Stimulated activated CD8-positive, alpha-beta memory T cell treated with anti-CD3 and anti-CD28 coated beads, Interleukin-2, amount 100 ng/mL, for 1 hour (primary cell): Measurements from ENCODE around the gene ADAT3.

Experiments used
- DNase-seq, 2 donors: peaks; one replicate each; pipeline ENCODE4 v3.0.0-alpha.2; 2020; ENCODE audit warnings: low read depth in 2 of 2

ADAT3 gene

DNA sequence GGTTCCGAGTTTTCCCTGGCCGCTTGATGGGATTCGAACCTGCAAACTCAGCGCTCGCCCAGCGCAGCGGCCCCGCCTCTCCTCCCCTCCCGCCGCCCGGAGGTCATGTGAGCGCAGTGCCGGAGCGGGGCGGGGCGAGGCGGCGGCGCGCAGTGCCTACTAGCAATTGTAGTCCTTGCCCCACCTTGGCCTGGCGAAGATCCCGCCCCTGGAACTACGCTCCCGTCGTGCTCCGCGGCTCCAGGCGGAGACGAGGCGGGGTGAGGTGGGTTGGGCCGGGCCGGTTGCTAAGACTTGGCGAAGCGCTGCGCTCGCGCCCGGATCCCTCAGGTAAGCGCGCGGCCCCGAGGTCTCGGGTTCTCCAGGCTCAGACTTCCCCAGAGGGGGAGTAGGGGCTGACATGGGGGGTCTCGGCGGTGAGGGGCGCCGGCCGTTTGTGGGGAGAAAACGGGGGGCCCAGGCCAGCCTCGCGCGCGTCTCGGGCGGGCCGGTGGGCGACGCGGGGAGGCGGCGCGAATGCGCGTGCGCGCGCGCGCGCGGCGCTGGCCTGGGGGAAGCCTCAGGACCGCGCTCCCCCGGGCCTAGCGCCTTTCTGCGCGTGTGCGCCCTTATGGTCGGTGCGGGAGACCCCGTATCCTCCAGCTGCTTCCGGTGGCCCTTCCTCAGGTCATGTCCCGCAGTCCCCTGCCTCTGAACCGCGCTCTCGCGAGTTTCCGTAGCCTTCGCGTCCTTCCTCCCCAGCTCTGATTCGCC is at the start of gene ADAT3, which contains the start of gene SCAMP4:
ADAT3 (plus strand) TSS at position 290 of the 753 bp plus-strand sequence. CDS start 6,649 bp downstream, outside the sequence.
SCAMP4 (plus strand) TSS at position 290 of the 753 bp plus-strand sequence. CDS start 9,621 bp downstream, outside the sequence.
- DNase-seq = peak; percentile 95 to 97

DNA sequence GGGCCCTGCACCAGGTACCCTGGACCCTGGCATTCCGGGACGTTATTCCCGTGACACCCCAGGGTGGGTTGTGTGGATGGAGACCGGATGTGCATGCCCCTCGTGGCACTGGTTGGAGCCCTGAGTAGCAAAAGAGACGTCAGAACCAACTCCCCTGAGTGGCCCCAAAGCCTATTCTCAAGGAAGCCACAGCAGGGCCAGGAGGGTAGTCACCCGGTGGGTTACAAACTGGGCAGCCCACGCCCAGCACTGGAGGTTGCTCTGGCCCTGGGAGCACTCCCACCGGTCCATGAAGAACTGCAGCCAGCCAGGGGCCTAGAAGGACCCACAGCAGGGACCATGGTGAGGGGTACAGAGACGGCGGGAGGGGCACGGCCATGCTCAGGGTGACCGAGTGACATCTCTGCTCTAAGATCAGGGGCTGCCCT is 49.4 kb upstream of the ADAT3 start:
- DNase-seq = no peak

DNA sequence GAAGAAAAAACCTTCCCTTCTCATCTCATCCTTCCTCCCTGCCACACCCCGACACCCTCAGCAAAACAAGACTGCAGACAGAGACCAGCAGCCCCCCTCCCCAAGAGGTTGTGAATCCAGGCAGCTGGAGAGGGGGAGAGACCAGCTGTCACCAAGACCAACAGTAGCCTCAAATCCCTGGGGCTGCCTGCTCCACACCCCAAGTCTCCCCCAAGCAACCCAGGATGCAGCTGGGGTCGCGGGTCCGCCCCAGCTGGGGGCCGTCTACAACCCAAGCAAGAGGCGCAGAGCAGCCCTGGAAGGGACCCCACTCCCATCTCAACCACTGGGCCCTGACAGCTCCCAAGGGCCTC is 48.9 kb upstream of the ADAT3 start:
- no peak for DNase-seq

DNA sequence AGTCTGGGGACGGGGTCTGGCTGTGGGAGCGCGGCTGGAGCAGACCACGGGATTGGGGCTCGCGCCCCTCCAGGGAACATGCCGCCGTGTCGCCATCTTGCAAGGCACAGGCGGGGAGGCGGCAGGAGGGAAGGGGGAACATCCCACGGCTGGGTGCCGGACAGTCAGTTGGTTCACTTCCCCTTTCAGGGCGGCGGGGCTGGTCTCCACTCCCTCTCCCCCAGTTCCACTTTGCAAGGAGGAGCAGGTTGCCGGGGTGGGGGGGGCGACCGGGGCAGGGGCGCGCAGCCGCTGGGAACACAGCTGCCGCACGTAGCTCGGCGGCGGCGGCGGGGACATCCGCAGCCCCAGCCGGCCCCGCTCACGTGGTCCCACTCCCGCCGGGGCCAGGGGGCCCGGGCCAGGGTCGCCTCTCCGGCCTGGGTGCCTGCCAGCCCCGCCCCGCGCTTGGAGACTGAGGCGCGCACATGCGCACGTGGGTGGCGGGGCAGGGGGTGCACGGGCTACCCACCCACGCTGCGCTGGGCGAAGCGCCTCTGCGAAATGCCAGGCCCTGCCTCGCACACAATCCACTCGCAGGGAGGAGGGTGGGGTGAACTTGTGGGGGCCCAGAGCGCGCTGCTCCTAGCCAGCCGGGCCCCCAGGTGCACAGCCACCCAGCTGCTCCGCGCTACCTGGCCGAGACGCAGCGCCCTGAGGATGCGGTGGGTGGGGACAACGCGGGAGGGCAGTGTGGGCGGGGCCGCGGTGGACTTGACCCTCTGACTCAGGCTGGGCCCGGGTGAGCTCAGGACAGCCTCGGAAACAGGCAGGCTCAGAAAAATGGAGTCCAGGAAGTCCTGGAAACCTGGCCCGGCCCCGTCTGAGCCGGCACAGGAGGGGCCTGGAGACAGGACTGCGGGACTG is 48.2 kb upstream of the ADAT3 start:
- no peak for DNase-seq

DNA sequence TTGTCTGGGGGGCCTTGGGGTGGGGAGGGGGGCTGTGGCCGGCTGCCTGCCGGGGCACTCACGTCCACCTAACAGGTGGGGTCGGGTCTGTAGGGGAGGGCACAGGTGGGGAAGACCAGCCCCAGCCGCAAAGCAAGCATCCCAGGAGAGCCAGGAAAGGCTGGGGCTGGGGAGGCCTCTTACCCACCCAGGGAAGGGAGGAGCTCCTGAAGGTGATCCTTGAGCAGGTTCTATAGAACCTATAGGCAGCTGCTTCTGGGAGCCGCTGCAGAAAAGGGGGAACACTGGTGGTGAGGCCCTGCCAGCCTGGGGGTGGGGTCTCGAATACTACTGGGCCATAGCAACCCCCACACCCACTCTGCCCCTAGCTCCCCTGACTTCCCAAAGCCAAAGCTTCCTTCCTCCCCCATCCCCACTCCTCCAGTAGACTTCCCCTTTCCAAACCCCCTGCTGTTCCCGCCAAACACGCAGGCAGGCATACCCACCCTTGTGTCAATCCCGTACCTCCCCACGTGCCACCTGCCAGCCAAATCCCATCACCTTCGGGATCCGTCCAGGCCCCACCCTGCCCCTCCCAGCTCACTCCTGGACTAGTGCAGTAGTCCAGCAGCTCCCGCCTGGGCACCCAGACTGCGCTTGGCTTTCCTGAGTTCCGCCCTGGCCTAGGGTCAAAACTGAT is 47.4 kb upstream of the ADAT3 start:
- no peak for DNase-seq

DNA sequence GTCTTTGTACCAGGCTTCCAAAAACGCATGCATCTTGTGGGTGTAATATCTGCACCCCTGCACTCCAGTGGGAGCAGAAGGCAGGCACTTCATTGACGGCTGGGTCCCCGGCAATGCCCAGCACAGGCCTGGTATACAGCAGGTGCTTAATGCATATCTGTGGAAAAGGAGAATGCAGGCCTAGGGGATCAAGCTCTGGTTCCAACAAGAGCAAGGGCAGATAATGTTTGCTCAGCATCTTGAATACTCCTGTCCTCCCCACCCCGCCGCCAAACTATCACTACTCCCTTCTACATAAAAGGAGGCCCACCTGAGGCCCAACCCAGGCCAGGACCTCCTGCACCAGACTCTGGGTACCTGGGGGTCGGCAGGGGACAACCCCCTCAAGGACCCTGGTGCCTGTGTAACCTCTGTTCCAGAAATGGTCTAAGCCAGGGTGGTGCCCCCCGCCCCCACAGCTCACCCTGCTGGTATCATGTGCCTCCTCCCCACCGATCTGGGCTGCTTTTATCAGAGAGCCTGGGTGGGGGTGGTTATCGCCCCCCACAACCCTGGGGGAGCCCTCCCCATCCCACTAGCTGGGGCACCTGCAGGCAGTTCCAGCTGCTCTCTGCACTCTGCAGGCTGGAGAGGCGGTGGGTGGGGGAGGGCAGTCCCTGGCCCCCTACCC is 46.7 kb upstream of the ADAT3 start:
- DNase-seq = no peak

DNA sequence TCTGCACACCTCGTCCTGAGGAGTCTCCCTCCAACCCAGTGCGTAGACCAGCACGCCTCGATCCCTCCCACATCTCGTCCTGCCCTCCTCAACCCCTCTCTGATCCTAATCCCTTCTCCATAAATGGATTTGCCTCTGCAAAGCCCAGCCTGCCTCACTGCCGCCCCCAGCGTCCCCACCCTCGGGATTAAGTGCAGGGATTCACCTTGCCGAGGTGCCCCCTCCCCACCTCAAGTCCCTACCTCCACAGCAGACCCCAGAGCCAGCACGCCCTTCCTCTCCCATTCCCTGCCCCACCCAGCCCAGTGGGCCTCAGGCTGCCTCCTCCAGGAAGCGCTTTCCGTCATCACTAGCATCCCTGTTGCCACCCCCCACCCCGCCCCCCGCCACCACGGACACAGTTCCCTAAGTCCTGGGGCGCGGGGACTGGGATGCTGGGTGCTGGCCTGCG is 45.8 kb upstream of the ADAT3 start:
- DNase-seq = no peak

DNA sequence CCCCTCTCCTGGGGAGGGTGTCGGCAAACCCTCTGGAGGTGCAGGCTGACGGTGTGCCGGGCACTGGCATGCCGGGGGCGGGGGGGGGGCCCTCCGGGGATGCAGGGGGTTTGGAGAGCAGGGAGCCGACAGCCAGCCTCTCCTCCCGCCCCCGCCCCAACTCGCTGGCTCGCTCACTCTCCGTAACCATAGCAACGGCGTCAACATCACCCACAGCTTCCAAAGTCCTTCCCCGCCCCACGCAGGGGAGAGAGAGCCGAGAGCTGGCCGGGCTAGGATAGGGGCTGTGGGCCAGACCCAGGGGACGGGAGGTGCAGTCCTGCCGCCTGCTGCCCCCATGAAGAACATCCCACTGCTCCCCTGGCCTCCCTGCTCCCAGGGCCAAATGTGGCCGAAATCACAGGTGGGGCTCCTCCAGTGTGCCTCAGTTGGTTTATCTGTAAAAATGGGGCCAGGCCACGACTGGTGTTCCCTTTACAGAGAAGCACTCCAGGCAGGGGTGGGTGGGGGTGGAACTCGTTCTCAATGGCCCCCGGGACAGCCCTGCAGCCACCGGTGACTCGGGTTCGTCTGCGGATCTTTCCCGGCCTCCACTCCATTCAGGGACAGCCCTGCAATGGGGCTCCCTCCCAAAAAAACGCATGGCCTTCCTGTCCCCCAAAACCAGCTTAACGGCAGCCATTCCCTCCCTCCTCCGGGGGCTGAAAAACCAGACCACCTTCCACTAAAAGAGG is 45.0 kb upstream of the ADAT3 start:
- no peak for DNase-seq

DNA sequence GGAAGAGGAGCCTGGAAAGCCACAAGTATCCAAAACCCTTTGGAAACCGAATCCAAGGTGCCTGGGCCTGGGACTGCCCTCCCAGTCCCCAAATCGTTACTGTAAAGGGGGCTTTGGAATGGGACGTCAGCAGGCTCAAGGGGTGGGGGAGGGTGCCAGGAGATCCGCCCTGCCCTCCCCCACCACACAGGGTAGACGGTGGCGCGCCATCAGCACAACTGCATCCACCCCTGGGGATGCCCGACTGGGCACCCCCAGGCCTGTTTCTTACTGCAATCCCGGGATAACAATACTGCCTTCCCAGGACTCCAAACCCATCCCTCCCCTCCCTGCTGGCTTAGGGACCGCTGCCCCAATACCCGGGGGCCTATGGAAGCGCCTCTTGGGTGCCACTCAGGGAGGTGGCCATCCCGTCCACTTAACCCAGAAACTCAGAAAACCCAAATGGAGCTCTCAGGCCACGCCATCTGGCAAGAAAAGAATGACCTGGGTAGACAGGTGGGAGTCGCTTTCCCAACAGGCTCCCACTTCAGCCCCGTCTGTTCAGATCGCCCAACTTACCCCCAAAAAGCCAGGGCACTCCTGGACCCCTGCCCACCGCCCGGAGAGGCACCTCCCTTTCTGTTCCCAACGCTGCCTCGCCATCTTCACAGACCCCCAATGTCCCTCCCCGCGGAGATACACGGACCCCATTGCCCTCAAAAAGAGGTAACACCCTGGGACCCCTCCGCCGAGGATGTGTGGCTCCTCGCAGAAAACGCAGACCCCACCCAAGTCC is 44.2 kb upstream of the ADAT3 start:
- DNase-seq = no peak

DNA sequence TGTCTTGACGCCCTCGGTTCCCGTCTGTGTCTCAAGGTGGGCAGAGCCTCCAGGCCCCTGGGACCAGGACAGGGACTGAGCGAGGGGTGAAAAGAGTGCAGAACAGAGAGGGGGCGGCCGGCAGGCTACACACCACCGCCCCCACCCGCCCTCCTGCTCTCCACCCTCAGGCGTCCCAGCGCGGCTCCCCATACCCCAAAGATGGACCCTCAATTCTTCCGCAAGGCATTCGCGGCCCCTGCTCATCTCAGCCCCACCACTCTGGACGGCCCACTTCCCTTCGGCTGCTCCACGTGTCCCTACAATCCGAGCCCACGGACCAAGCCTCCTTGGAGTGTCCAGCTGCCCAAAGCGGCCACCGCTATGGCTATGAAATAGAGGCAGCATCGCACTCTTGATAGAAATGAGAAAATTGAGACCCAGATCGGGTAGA is 43.6 kb upstream of the ADAT3 start:
- DNase-seq = no peak

DNA sequence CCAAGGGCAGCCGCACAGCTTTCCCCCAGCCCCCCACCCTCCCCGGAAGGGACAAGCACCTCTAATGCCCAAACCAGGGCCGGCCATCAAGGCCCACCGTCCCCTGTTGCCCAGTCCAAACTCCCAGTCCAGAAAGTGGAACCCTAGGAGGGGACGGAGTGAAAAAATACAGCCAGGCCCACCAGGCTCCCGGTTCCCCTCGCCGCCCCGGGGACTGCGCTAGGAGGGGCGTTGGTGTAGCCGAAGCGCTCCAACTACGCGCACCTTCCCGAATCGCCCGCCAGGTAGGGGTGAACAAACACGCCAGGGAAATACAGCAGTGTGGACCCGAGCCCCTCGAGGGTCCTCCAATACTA is 43.2 kb upstream of the ADAT3 start:
- no peak for DNase-seq

DNA sequence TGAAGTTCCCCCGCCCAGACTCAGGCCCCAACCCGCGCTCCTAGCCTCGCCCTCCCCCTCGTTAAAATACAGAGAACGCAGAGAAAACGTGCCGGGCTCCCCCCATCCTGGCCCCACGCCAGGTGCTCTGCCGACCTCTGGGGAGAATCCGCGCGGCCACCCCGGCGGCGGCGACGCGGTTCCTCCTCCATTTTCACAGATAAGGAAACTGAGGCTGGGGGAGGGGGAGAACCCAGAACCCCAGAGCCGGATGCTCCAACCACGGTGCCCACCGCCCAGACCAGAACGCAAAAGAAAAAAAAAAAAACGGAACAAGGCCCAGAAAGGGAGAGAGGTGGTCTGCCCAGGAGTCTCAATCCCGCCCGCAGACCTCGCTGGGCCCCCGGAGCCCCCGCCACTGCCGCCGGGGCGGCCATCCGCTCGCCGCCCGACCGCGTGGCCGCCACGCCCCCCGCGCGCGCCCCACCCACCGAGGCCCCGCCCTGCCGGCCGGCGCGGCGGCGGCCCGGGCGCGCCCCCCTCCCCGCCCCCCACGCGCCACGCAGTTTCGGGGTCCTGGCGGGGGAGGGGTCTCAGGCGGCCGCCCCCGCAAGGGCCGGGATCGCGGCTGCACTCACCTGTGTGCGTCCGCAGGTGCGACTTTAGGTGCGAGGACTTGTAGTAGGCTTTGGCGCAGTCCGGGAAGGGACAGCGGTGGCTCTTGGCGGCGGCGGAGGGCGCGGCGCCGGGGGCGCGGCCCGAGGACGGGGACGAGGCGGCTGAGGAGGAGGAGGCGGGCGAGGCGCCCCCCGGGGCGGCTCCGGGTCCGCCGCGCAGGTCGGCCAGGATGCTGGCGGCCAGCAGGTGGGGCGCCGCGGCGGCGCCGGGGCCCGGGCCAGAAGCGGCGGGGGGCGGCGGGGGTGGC is 42.5 kb upstream of the ADAT3 start:
- no peak for DNase-seq

DNA sequence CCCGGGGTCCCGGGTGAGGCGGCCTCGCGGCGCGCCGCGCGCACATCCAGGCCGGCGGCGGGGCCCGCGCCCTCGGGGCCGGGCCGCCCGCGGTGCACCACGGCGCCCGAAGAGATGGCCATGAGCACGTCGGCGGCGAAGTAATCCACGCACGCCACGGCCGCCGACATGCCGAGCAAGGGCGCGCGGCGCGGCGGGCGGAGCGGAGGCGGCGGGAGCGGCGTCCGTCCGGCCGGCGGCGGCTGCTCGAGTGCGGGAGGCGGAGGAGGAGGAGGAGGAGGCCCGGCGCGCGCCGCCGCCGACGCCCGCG is 41.9 kb upstream of the ADAT3 start, which contains the start of gene KLF16:
KLF16 (minus strand) TSS at position 252 of the 310 bp plus-strand sequence; CDS start at position 170, 82 bp downstream.
- DNase-seq = no peak

DNA sequence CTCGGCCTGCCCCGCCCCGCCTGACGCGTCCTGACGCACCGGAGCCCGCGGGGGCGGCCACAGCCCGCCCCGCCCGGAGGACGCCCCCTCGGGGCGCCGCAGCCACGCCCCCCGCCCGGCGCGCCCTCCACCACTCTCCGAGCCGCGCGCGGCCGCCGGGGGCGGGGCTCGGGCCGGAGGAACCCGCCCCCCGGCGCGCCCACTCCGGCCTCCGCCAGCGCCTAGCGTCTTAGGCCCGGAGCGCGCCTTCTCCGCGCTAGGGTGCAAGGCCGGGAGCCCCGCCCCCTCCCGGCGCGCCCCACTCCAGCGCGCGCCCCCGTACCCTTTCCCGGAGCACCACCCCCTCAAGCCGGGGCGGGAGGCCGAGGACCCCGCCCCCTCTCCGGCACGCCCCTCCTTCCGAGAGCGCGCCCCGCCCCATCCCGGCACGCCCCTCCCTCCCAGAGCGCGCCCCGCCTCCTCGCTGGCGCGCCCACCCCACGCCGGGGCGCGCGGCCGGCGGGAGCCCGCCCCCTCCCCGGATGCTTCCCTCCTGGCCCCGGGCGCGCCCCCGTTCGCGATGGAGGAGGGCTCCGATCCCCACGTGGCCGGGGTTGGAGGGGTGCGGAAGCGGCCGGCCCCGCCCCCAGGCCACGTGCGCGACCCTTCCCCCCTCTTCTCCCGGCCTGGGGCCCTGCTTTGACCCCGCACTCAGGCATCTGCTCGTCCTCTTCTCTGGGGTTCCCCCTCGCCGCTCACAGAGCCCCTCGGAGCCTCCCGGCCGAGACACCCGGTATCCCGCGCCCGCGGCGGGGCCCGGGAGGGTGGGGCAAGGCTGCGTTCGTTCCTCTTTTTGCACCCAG is 41.3 kb upstream of the ADAT3 start:
- peak; percentile 79 to 91 for DNase-seq

DNA sequence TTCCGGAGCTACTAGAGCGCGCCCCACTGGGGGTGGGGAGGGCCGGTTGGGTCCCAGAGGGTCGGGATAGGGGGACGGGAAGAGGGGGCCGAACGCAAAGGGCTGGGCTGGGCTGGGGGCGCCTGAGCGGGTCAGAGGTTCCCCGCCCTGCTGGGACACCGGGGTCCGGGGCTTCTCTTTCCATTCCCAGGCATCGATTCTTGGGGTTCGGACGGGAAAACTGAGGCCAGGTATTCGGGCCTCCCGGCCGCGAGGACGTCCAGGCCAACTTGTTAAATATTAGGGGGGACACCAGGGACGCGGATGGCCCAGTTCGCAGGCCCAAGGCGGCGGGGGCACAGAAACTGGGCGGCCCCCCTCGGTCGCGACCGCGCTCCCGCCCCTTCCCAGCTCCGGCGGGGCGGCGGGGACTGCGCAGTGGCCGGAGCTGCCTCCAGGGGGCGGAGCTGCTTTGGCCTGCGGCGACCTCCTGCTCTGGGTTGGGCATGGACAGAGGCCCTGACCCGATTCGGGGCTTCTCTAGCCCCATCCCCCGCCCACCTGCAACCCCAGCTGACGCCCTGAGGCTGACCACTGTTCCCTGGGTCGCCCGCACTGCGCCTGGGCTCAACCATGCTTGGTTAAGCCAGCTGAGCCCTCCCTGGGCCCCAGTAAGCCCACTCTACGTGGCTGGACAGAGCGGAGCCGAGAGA is 40.6 kb upstream of the ADAT3 start:
- DNase-seq = no peak

DNA sequence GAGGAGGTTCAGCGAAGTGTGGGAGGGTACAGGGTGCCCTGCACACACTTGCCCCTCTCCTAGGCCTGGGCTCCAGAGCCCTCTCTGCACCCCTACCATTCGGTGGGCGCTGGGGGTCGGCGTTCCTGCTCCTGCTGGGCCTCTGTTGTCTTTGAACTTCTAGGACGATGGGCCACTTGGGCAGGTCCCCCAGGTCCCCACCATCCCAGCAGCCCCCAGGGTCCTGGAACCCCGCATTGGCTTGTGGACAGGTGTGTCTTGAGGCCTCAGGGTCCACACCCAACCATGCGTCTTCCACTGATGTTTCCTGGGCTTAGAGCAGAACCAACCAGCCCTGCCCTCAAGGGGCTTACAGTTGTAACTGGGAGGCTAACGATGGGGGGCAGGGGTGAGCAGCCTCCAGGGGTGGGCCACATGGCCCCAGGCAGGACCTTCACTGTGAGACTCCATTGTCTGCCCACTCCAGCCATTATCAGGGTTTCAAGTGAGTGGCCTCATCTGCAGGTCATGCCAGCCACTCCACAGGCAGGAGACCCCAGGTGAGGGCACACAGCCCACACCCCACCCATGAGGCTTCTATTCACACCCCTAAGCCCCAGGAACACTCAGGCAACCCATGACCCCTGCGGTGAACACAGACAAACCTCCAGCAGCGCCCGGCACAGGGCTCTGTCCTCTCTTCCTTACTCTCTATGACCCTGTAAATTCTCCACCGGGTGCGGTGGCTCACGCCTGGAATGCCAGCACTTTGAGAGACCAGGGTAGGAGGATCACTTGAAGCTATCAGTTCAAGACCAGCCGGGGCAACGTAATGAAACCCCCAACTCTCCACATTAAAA is 39.8 kb upstream of the ADAT3 start:
- DNase-seq = no peak
